Testis (tissue), 2 donors: ENCODE results near the gene PSMD7.

Experiments
- CTCF ChIP-seq, 3 experiments: fragments of 450-650 bp in 2 of 3; fragments of 200-600 bp in 1 of 3; sonication (generic) in 1 of 3; IDR thresholded peaks; one replicate each; pipeline ENCODE4 v1.5.1; 2016 to 2019; ENCODE audit warnings: antibody characterized with exemption in 3 of 3, mild to moderate bottlenecking in 2 of 3, moderate library complexity in 1 of 3
- POLR2A ChIP-seq: fragments of 450-650 bp; IDR thresholded peaks from one replicate; pipeline ENCODE4 v1.6.1; 2017; ENCODE audit warnings: antibody characterized with exemption, mild to moderate bottlenecking, moderate library complexity

GRCh38 chr16:74275711-74276110 is 20.9 kb upstream of the PSMD7 start:
- TF ChIP-seq CTCF (IDR thresholded peaks at IDR 0.05) (no peak), POLR2A (no peak)
